DMS 273 treated with DMSO at 0.1 percent for 48 hours (cell line): ENCODE results near the gene CES3.
"Not testable (repeated sequence)": the region's sequence is repeated elsewhere in the genome, so short reads cannot be mapped to it uniquely, and the experiment has no call there.

Experiments
- DNase-seq: peaks from one replicate; lab custom pipeline; 2025; lab: John Stamatoyannopoulos, UW

The CES3 gene

DNA sequence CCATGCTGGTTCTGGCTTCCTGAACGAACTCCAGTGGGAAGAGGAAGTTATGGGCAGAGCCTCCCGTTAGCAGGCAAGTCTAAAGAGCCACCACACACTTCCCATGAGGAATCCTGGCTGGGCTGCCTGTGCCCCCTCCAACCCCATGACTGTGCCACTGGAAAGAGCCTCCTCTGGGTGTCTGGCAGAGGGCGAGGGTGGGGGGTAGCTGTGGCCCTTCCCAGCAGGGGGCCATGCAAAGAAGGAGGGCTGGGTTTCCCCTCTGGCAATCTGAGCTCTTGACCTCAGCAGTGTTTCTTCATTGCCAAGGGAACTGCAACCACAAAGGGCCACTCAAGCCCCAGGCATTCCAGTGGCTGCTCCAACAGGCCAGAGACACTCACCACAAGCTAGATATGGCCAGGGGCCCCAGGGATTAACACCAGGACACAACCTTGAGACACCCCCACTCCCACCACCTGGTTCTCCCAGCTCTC is 34.1 kb upstream of the CES3 start:
- DNase-seq = no peak

DNA sequence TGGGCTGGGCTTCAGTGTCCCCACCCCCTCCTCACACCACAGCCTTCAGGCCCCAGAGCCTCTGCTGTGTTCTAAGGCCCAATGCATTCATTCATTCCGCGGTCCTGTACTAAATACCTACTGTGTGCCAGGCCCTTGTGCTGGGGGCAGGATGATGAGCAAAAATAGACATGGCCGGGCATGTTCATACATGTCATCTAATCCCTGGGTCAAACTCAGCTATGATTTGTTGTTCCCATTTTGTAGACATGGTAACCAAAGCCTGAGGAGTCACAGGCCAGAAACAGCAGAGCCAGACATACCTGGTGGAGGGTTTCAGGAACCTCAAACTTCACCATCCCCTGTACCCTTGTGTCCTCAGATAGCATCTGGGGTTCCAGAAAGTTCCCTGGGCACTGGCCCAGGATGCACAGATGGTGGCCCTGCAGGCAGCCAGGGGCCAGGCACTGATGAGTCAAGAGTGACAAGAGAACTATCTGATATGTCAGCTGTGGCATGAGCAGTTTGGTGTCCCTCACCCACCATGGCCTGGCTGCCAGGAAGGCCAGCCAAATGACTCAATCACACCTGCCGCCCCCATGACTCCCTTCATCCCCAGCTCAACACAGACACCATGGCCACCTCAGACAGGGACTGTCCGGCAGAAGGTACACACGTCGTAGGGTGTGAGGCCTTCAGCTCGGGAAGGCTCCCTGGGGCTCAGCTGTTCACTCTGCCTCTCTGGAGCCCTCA is 33.0 kb upstream of the CES3 start:
- no peak for DNase-seq

DNA sequence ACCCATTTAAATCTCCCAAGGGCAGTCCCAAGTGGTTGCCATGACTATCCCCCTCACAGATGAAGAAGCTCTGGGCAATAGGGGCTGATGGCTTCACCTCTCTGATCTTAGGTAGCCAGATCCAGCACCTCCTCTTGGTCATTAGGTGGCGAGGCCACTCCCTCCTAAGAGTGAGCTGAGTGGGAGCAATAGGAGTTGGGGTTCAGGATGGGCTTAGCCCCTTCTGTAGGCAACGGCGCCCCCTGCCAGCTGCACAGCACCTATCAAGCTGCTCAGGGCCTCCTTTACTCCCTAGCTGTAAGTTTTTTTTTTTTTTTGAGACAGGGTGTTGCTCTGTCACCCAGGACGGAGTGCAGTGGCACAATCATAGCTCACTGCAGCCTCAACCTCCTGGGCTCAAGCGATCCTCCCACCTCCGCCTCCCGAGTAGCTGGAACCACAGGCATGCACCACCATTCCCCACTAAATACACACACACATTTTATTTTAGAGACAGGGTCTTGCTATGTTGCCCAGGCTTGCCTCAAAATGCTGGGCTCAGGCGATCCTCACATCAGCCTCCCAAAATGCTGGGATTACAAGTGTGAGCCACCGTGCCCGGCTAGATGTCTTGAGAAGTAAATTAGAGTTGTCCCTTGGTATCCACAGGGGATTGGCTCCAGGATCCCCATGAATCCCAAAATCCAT is 32.2 kb upstream of the CES3 start:
- no peak for DNase-seq

DNA sequence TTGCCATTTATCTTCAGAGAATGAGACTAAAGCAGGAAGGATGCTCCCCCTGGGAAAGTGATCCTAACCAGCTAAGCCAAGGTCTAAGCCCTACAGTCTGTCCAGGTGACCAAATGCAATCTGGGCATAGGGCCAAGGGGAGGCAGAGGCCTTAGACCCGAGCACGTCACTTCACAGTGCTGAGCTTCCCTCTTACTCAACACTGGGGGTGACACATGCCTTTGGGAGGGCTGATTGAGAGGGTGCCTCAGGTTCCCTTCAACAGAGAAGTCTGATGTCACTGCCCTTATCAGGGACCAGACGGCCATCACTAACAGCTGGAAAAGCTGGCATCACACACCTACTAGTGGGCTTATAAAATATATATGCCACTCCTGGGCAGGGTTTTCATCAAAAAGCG is 30.9 kb upstream of the CES3 start:
- DNase-seq = no peak

DNA sequence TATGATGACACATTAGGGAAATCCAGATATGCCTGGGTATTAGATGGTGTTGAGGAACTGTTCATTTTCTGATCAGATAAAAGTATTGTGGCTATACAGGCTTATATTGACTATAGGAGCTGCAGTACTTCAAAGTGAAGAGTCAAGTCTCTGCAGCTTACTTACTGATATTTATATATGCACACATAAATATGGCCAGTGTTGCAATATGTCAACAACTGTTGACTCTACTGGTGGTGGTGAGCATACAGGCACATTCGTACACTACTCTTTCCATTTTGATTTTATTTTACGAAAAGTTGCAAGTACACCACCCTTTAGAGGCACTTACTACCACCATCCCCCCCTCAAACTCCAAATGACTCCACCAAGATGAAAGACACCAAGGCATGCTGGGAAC is 29.4 kb upstream of the CES3 start:
- no peak for DNase-seq

DNA sequence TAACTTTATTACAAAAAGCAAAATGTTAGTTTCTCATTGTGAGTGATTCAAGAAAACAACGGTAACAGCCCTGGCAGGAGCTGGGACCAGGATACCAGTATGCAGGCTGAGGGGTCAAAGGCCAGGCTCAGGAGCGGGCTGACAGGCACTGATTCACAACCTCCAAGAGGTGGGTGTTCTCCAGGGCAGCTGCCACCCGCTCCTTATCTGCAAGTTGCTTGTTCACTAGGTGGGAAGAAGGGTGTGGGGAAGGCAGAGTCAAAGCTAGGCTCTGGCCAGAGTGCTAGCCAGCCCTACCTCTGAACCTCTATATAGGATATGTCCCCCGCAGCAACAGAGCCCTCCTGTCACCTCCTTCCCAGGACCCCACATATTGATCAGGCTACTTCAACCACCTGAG is 29.0 kb upstream of the CES3 start:
- no peak for DNase-seq

DNA sequence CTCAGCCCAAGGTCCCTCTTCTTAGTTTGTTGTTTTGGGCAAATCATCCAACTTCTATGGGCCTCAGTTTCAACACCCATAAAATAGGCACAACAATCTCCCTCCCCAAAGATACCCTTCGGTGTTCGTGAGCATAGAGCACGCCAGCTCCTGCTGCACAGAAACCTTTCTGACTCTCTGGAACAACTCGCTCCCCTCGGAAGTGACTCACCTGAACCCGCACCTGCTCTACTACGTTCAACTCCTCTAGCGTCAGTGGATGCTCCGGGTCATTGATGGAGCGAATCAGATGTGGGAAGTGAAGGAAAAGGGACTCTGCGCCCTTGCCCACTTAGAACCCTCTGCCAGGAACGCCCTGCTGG is 27.3 kb upstream of the CES3 start:
- no peak for DNase-seq

DNA sequence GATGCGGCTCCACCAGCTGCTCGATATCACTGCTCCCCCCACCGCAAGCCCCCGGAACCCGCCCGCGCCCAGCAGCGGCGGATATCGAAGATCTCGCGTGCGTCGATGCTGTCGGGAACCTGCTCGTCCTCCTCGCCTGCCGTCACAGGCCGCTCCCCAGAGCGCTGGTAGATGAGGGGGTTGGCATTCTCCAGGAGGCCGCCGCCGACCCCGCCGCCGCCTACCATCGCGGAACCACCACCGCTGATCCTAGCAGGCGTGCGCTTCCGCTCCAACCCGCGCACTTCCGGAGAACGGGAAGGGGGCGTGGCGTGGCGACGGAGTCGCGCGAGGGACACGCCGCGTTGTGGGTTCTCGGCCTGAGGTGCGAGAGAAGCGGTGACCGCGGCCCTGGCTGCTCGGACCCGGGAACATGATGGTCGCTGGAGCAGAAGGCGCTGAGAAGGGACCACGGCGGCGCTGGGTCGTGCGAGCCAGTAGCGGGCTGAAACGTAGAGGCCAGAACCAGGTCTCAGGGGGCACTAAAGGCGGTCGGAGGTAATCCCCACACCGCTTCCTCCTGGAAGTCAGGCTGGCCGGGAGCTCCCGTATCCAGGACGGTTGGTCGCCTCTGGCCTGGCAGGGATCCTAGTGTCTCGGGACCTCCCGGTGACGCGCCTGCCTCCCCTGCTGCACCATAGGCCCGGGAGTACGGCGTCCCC is 26.8 kb upstream of the CES3 start, which contains the start of gene CIAO2B:
CIAO2B (minus strand) TSS at position 265 of the 701 bp plus-strand sequence; CDS start at position 227, 38 bp downstream.
- no peak for DNase-seq

DNA sequence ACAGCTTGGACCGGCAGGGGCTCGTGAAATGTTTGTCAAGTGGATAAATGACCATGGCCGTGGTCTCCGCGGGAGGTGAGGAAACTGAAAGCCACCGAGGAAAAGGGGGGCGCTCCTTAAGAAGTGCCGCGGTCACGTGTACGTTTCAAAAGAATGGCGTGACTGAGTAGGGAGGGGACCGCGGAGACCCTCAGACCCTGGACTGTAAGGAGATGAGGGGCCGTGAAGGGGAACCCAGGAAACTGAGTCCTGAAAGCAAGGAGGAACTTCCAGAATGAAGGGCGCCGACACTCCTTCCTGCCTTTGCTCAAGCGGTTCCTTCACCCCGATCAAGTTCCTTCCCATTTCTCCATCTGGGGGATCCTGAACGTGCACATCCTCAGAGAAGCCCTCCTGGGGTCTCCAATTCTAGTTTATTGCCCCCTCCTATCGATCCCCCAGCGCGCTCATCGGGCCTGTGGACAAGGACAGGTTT is 26.2 kb upstream of the CES3 start:
- not testable (repeated sequence) for DNase-seq

DNA sequence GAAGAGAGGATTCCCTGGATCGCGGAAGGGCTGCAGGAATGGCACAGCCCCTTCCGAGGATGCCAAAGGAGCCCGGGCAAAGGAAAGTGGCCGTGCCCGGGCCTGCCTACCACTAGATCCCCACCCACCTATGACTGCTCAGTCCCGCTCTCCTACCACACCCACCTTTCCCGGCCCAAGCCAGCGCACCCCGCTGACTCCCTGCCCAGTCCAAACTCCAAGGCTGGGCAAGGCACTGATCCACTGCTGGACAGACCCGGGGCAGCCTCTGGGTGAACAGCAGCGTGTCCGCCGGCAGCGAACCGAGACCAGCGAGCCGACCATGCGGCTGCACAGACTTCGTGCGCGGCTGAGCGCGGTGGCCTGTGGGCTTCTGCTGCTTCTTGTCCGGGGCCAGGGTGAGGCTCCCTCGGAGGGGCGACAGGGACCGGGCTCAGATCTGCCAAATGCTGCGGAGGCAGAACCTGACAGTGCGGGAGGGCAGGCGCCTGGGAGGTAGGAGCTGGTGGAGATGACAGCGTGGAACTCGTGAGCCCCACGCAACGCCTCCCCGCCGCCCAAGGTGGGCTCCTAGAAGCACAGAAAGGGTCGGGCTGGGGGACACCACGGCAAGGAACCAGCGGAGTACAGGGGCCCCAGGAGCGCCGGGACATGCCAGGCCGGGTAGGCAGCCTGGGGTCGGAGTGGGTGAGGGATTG is 25.6 kb upstream of the CES3 start, which contains the start of gene CES2:
CES2 (plus strand) TSS at position 203 of the 698 bp plus-strand sequence; CDS start at position 323, 120 bp downstream.
- no peak for DNase-seq

DNA sequence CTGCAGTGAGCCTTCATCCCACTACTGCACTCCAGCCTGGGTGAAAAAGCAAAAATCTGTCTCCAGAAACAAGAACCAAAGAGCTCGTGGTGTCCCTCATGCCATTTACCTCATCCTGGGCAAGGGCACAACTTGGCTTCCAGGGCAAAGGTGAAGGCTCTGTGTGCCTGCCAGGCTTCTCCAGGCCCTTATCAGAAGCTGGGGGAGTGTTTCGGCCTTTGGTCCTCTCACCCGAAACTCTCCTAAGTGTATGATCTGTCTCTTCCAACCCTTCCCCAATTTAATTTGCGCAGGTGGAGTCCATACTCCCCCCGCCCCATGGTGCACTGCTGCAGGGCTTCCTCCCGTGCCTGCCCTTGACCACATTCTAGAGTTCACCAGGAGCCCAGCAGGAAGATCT is 24.6 kb upstream of the CES3 start:
- no peak for DNase-seq

DNA sequence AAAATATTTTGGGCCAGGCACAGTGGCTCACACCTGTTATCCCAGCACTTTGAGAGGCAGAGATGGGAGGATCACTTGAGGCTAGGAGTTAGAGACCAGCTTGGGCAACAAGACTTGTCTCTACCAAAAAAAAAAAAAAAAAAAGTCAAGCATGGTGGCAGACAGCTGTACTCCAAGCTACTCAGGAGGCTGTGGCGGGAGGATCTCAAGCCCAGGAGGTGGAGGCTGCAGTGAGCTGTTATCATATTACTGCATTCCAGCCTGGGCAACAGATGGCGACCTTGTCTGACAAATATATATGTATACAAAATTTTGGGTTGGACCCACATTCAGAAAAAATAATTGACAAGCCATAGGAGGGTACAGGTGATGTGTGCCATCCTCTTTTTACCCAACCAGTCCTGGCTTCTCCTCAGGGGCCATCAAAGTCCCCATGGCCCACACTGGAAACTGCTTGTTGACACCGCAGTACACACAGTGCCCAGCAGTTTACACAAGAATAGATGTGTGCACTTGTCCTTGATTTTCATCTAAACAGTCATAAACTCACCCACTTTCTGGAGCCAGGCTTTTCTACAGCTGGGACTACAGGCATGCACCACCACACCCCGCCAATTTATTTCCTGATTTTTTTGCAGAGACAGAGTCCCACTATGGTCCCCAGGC is 24.0 kb upstream of the CES3 start:
- no peak for DNase-seq

DNA sequence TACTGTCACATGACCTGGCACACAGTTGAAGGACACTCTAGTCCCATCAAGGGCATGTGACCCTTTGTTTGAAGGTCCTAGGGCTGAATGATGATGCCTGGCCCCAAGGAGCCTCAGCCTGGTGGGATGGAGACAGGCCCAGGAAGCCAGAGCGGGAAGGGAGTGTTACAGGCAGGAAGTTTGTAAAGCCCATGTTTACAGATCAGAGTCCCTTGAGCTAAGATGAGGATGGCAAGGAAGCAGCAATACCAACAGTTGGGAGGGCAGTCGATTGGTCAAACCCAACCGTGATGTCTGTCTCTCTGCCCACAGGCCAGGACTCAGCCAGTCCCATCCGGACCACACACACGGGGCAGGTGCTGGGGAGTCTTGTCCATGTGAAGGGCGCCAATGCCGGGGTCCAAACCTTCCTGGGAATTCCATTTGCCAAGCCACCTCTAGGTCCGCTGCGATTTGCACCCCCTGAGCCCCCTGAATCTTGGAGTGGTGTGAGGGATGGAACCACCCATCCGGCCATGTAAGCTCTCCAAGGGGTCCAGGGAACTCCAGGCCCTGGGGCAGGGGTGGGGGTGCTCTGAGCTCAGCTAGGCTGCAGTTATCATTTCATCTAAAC is 23.2 kb upstream of the CES3 start:
- no peak for DNase-seq

DNA sequence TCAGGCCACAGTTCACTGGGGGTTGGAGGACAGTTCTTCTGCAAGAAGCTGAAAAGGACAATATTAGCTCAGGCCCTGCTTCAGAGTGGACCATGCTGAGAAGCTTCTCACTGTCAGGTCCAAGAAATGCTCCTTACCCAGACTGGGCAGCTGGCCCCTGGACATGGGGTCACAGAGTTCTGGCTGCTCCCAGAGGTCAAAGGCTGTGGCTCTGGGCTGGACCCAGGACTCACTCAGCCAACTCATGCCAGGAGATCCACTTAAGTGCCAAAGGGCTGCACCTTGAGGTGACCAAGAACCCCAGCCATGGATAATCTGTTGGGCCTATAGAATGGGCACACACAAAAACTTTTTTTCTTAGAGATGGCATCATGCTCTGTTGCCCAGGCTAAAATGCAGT is 21.7 kb upstream of the CES3 start:
- DNase-seq = no peak

DNA sequence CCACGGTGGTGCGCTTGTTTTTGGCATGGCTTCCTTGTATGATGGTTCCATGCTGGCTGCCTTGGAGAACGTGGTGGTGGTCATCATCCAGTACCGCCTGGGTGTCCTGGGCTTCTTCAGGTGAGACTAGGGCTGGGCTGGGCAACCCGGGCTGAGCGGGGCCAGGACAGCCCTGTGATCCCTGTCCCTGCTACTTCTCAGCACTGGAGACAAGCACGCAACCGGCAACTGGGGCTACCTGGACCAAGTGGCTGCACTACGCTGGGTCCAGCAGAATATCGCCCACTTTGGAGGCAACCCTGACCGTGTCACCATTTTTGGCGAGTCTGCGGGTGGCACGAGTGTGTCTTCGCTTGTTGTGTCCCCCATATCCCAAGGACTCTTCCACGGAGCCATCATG is 20.8 kb upstream of the CES3 start:
- DNase-seq = no peak

DNA sequence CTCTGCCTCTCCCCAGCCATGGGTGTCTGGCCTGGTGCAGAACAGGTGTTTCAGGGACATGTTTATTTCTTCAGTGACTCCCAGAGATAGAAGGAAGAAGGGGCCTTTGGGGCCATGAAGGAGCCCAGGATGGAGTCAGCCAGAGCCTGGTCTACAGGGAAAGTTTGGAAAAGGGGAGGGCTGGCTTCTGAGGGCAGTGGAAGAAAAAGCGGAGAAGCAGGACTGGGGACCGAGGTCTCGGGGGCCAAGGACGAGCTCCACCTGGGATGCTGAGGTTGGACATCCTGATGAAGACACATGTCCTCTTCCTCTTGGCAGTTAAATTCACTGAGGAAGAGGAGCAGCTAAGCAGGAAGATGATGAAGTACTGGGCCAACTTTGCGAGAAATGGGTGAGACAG is 18.1 kb upstream of the CES3 start:
- no peak for DNase-seq

DNA sequence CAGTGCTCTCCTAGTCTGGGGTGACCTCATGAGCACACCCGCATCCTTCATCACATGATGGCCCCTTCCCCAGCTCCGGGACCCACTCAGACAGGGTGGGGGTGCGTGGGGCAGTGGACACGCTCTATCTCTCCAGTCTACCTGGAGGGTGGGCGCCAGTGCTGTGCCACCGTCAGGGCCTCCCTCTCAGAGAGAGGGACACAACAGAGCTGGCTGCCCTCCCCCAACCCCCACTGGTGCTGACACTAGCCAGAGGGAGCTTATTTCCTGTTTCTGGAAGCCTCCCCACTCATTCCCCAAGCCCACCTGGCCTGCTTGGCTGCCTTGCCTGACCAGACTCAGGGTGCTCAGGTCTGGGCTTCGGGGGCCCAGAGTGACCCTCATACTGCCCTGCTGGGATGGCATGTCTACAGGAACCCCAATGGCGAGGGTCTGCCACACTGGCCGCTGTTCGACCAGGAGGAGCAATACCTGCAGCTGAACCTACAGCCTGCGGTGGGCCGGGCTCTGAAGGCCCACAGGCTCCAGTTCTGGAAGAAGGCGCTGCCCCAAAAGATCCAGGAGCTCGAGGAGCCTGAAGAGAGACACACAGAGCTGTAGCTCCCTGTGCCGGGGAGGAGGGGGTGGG is 17.5 kb upstream of the CES3 start:
- DNase-seq = no peak

DNA sequence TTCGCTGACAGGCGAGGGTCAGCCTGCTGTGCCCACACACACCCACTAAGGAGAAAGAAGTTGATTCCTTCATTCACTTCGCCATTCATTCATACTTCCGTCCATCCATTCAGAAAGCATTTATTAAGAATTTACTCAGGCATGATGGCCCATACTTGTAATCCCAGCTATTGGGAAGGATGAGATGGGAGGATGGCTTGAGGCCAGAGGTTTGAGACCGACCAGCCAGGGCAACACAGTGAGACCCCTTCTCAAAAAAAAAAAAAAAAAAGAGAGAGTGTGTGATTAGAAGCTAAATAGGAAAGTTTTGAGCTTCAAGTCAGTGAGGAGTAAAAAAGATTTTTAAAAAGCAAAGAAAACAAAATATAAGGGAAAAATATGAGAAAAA is 17.0 kb upstream of the CES3 start:
- DNase-seq = no peak

DNA sequence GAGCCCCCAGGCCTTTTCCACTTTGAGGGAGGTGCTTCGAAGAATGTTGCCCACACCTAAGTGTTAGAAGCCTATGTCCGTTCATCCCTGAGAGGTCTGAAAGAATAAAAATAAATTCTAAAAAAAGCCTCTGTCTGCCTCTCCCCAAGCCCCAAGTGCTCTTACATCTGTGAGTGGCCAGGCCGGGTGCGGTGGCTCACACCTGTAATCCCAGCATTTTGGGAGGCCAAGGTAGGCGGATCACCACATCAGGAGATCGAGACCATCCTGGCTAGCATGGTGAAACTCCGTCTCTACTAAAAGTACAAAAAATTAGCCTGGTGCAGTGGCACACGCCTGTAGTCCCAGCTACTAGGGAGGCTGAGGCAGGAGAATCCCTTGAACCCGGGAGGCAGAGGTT is 16.1 kb upstream of the CES3 start:
- DNase-seq = not testable (repeated sequence)

DNA sequence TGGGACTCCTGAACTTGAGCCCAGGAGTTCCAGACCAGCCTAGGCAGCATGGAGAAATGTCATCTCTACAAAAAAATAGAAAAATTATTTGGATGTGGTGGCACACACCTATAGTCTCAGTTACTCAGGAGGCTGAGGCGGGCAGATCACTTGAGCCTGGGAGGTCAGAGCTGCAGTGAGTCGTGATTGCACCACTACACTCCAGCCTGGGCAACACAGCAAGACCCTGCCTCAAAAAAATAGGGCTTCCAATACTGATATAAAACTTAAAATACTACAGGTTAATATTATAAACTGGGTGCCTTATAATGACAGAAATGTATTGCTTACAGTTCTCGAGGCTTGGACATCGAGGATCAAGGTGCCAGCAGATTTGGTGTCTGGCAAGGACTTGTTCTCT is 15.1 kb upstream of the CES3 start:
- DNase-seq = no peak

DNA sequence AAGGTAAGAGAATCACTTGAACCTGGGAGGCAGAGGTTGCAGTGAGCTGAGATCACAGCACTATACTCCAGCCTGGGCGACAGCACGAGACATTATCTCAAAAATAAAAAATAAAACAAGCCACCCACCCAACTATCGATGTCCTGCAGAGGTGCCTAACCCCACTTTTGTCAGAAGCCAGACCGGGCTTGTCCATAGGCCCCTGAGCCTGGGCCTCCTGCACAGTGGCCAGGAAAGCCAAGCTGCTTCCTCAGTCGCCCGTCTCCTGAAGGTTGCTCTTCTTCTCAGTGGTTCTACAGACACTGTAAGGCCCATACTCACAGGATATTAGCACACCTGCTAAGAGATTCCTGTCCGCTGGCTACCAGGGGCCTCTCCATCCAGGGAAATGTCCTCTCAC is 14.5 kb upstream of the CES3 start:
- no peak for DNase-seq
